IPS DF 6.9 (cell line): ENCODE data around the gene ALAS1.
"Not testable (repeated sequence)": the region's sequence is repeated elsewhere in the genome, so short reads cannot be mapped to it uniquely, and the experiment has no call there.

Experiments used
- DNase-seq: peaks from one replicate; pipeline ENCODE4 v3.0.0-alpha.2; 2013; ENCODE audit warnings: low read depth, low spot score
- H3K27ac ChIP-seq: one replicate; pipeline ENCODE4 v1.5.1; 2013; ENCODE audit warnings: low read length, control low read depth
- H3K27me3 ChIP-seq: 2 replicates; pipeline ENCODE4 v1.6.1; 2013; ENCODE audit warnings: mild to moderate bottlenecking, low read length; ENCODE audit not compliant: control insufficient read depth, insufficient read depth
- H3K36me3 ChIP-seq: 2 replicates; pipeline ENCODE4 v1.6.1; 2013; ENCODE audit warnings: low read length; ENCODE audit not compliant: control insufficient read depth, insufficient read depth
- H3K4me1 ChIP-seq: 2 replicates; pipeline ENCODE4 v1.6.1; 2013; ENCODE audit warnings: low read length; ENCODE audit not compliant: control insufficient read depth, insufficient read depth
- H3K4me3 ChIP-seq: 2 replicates; pipeline ENCODE4 v1.5.1; 2013; ENCODE audit warnings: mild to moderate bottlenecking, low read length
- H3K9me3 ChIP-seq: 2 replicates; pipeline ENCODE4 v1.6.1; 2013; ENCODE audit warnings: low read length, inconsistent platforms; ENCODE audit not compliant: control insufficient read depth, insufficient read depth
- WGBS: extraction: QIAGEN DNeasy Blood & Tissue Kit; methylation state at CpG from one replicate; pipeline ENCODE4 v1.1.7; 2013; ENCODE audit warnings: mixed read lengths, missing lambda C conversion rate; ENCODE audit not compliant: insufficient read length, insufficient coverage; 5-methylcytosine and 5-hydroxymethylcytosine counted together

The ALAS1 gene

DNA sequence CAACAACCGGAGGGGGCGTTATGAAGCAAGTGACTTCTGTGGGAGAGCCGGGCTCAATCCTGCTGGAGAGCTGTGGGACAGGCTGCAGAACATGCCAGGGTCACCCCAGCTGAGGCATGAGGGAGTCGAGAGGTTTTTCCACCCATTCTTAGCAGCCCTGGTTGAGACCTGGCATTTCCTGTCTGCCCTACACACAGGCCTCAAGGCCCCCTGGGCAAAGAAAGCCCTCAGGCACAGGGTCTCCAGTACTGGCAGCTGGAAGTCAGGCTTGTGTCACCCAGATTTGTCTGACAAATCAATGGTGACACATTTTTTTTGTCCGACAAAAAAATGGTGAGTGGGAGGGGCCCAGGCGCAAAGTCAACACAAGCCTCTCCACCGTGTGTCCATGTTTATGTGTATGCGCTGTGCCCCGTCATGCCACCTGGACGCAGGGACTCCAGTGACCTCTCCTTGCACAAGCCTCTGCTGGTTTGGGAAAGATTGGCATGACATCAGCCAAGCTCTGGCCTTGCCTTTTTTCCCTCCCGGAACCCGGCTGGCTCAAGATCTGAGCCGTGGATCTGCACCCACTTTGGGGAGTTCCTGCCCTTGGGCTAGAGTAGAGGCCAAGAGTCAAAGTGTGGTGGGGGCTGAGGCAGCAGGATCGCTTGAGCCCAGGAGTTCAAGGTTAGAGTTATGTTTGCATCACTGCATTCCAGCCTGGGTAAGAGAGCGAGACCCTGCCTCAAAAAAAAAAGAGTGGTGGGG is 20.8 kb upstream of the ALAS1 start:
- Histone ChIP-seq H3K36me3 (no peaks in the 10 kb centered on the region), H3K27ac (no peak overlapping the region), H3K27me3 (no peaks in the 10 kb centered on the region), H3K4me3 (no peak overlapping the region), H3K4me1 (0 out of 2 replicates have a peak, but pooled peaks cover 1% of the 10 kb centered on the region), H3K9me3 (no peaks in the 10 kb centered on the region)
- DNase-seq = no peak
- no CpG with 5 or more reads among the region's 15 CpGs for WGBS

DNA sequence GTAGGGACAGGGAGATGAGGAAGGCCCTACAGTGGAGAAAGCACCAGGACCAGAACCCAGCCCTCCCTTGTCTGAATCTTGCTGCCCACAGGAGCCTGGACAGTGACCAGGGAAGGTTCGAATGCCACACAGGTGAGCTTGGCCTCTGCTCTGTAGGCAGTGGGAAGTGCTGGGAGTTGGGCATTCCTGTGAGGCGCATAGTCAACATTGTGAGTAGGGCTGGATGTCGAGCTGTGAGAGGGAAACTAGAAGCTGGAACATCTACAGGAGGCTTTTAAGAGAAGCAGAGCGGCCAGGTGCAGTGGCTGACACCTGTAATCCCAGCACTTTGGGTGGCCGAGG is 20.3 kb upstream of the ALAS1 start:
- no CpG with 5 or more reads among the region's 5 CpGs for WGBS

DNA sequence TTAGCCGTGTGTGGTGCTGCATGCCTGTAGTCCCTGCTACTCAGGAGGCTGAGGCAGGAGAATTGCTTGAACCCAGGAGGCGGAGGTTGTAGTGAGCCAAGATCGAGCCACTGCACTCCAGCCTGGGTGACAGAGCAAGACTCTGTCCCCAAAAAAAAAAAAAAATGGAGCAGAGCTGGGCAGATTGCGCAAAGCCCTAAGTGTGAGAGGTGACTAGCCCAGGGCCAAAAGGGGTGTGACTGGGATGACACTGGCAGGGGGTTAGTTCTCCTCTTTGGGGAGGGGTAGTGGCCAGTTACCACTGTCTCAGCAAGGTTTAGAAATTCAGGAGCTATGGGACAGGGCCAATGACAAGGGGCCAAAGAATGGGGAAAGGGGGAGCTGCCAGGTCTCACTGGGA is 19.8 kb upstream of the ALAS1 start:
- not testable (repeated sequence) for H3K9me3 ChIP-seq, H3K36me3 ChIP-seq, H3K27me3 ChIP-seq, H3K4me3 ChIP-seq, H3K4me1 ChIP-seq, H3K27ac ChIP-seq, DNase-seq
- no CpG with 5 or more reads among the region's 4 CpGs for WGBS

More for the DNA sequence above, 20.3 kb upstream of the ALAS1 start:
- Histone ChIP-seq H3K27me3 (no peaks in the 10 kb centered on the region), H3K4me1 (0 out of 2 replicates have a peak, but pooled peaks cover 1% of the 10 kb centered on the region), H3K9me3 (no peaks in the 10 kb centered on the region), H3K27ac (no peak overlapping the region), H3K4me3 (no peak overlapping the region), H3K36me3 (no peaks in the 10 kb centered on the region)
- DNase-seq = no peak

- no peaks in the 10 kb centered on the region for H3K36me3 ChIP-seq
- H3K9me3 ChIP-seq = no peaks in the 10 kb centered on the region
- no peak overlapping the region for H3K4me3 ChIP-seq
- no peaks in the 10 kb centered on the region for H3K27me3 ChIP-seq
- H3K4me1 ChIP-seq = 0 out of 2 replicates have a peak, but pooled peaks cover 1% of the 10 kb centered on the region
- no peak for DNase-seq
- no CpG with 5 or more reads among the region's 1 CpG for WGBS
- no peak overlapping the region for H3K27ac ChIP-seq
Observed at GRCh38 chr3:52178537-52178936, 19.4 kb upstream of the ALAS1 start.

GRCh38 chr3:52181543-52181942 is 16.4 kb upstream of the ALAS1 start:
- Histone ChIP-seq H3K27me3 (no peaks in the 10 kb centered on the region), H3K27ac (no peak overlapping the region), H3K4me1 (0 out of 2 replicates have a peak, but pooled peaks cover 1% of the 10 kb centered on the region), H3K36me3 (no peaks in the 10 kb centered on the region), H3K9me3 (no peaks in the 10 kb centered on the region), H3K4me3 (no peak overlapping the region)
- no CpG with 5 or more reads among the region's 4 CpGs for WGBS
- no peak for DNase-seq

GRCh38 chr3:52182196-52182595 is 15.8 kb upstream of the ALAS1 start:
- no peak for DNase-seq
- H3K4me1 ChIP-seq = 0 out of 2 replicates have a peak, but pooled peaks cover under 1% of the 10 kb centered on the region
- no CpG with 5 or more reads among the region's 5 CpGs for WGBS

DNA sequence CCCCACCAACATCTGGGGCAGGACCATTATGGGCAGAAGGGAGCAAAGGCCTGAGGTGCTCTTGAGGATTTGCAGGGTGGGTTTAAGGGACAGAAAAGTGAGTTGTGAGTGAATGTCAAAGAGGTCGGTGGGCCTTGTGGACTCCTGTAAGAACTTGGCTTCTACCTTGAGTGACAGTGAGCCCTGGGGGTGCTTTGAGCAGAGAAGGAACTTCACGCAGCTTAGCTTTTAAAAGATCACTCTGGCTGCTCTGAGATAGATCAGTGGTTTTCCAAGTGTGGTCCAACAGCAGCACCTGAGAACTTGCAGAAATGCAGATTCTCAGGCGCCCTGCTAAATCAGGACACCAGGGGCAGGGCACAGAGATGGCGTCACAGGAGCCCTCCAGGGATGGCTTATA is 15.3 kb upstream of the ALAS1 start:
- DNase-seq = no peak
- Histone ChIP-seq H3K27me3 (no peaks in the 10 kb centered on the region), H3K9me3 (no peaks in the 10 kb centered on the region), H3K4me3 (no peak overlapping the region), H3K36me3 (no peaks in the 10 kb centered on the region), H3K4me1 (no peaks in the 10 kb centered on the region), H3K27ac (no peak overlapping the region)
- WGBS = no CpG with 5 or more reads among the region's 4 CpGs

More at GRCh38 chr3:52182196-52182595, 15.8 kb upstream of the ALAS1 start:
- H3K36me3 ChIP-seq = no peaks in the 10 kb centered on the region
- no peaks in the 10 kb centered on the region for H3K27me3 ChIP-seq
- H3K27ac ChIP-seq = no peak overlapping the region
- no peak overlapping the region for H3K4me3 ChIP-seq
- H3K9me3 ChIP-seq = no peaks in the 10 kb centered on the region

GRCh38 chr3:52183786-52184445 is 14.0 kb upstream of the ALAS1 start:
- DNase-seq = no peak
- H3K4me3 ChIP-seq = no peak overlapping the region
- H3K9me3 ChIP-seq = no peaks in the 10 kb centered on the region
- no peak overlapping the region for H3K27ac ChIP-seq
- no peaks in the 10 kb centered on the region for H3K27me3 ChIP-seq
- no CpG with 5 or more reads among the region's 7 CpGs for WGBS
- H3K4me1 ChIP-seq = no peaks in the 10 kb centered on the region
- no peaks in the 10 kb centered on the region for H3K36me3 ChIP-seq

- WGBS = no CpG with 5 or more reads among the region's 8 CpGs
- no peak overlapping the region for H3K27ac ChIP-seq
Observed at GRCh38 chr3:52184690-52185089, 13.3 kb upstream of the ALAS1 start.

DNA sequence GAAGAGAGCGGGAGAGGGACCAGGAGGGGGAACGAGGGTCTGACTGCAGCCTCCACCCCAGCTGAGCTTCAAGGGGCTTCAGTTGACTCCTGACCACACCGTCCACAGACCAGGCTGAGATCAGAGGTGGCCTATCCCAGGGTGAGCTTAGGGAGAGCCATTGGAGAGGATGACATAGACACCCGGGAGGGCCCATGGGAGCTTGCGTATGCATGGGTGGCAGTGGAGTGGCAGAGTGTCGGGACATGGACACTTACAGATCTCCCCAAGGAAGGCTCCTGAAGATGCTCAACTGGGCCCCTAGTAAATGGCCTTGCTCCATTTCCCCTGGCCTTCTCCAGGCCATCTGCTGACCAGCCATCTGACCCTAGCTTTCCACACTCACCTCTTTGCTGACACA is 12.6 kb upstream of the ALAS1 start:
- Histone ChIP-seq H3K27ac (no peak overlapping the region), H3K4me3 (no peak overlapping the region), H3K27me3 (no peaks in the 10 kb centered on the region), H3K9me3 (no peaks in the 10 kb centered on the region), H3K36me3 (no peaks in the 10 kb centered on the region), H3K4me1 (no peaks in the 10 kb centered on the region)
- no peak for DNase-seq
- no CpG with 5 or more reads among the region's 6 CpGs for WGBS

More at GRCh38 chr3:52184690-52185089, 13.3 kb upstream of the ALAS1 start:
- no peaks in the 10 kb centered on the region for H3K9me3 ChIP-seq
- H3K4me3 ChIP-seq = no peak overlapping the region
- H3K36me3 ChIP-seq = no peaks in the 10 kb centered on the region
- no peak for DNase-seq
- no peaks in the 10 kb centered on the region for H3K4me1 ChIP-seq
- H3K27me3 ChIP-seq = no peaks in the 10 kb centered on the region
